ENCODE measurements around the gene TESK1. TPM values are rescaled to one million over a fixed set of nuclear protein-coding genes. Genes with fewer than 3 reads are reported as not detected.
A peak's percentile ranks its signal among the peaks of the same experiment; 100 is the strongest.

TESK1 gene
- total RNA-seq, 2 donors from 2014 or later, result 34.3 to 41.1 TPM

DNA sequence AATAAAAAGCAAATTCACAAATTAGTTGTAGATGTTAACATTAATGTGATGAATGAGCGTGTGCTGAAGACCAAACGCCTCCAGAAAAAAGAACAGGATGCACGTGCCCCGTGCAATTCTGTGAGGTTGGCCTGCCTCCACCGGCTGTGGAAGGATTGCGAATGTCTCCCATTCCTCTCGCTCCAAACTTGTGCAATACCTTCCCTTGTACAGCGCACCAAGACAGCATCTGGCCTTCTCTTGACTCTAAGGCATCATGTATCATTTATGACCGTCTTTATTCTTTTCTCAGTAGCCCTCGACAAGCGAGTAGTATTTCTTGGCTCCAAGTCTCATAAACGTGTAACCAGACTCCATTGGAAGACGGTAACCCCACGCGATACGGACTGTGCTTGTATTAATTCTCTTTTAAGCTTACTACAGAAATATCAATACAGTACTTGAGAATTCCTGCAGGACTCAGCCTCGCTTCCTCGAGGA is 1.5 kb upstream of the TESK1 start:
- peak overlapping the region; percentile 78 for H3K4me3 ChIP-seq
- H3K4me1 ChIP-seq, result peaks cover 7% of the 10 kb centered on the region
- DNase-seq, result peak; percentile 65
- peak overlapping the region; percentile 90 for H3K27ac ChIP-seq
- H3K27me3 ChIP-seq, result no peaks in the 10 kb centered on the region
- no peaks in the 10 kb centered on the region for H3K36me3 ChIP-seq
- peak overlapping the region; percentile 28 to 98 for H3K9ac ChIP-seq (ENCODE audit: low read depth in 2 of 2, low read length in 2 of 2)
- TF ChIP-seq, protein P1, sequence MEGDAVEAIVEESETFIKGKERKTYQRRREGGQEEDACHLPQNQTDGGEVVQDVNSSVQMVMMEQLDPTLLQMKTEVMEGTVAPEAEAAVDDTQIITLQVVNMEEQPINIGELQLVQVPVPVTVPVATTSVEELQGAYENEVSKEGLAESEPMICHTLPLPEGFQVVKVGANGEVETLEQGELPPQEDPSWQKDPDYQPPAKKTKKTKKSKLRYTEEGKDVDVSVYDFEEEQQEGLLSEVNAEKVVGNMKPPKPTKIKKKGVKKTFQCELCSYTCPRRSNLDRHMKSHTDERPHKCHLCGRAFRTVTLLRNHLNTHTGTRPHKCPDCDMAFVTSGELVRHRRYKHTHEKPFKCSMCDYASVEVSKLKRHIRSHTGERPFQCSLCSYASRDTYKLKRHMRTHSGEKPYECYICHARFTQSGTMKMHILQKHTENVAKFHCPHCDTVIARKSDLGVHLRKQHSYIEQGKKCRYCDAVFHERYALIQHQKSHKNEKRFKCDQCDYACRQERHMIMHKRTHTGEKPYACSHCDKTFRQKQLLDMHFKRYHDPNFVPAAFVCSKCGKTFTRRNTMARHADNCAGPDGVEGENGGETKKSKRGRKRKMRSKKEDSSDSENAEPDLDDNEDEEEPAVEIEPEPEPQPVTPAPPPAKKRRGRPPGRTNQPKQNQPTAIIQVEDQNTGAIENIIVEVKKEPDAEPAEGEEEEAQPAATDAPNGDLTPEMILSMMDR (IDR thresholded peaks at IDR 0.05), result no peak
- H3K9me3 ChIP-seq, result no peaks in the 10 kb centered on the region
- intact Hi-C loops (cut with DNase I), result no loop called here

DNA sequence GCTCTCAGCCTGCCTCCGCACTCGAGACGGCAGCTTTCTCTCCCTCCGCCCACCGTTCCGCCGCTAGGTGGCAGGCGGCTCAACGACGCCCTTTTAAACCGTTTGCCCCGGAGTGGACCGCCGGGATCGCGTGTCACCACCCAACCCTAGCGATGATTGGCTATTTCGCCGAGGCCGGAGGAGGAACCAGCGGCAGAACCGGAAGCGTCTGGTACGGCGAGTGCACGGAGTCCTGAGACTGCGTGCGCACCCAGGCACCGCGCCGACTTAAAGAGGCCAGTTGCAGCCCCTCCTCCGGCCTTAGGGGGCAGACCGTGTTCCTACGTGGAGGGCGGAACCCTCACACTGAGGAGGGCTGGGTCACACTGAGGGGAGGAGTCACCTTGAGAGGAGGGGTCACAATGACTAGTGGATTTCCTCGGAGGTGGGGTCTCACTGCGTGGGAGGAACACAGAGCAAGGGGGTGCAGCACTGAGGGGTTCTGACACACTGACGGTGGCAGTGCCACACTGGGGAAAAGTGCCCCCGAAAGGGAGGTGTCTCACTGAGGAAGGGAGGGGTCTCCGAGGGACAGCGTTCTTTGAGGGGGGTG is 980 bp upstream of the TESK1 start:
- Histone ChIP-seq H3K9ac (ENCODE audit: low read depth in 2 of 2, low read length in 2 of 2) (peak overlapping the region; percentile 67 to 98), H3K4me3 (peak overlapping the region; percentile 78), H3K9me3 (no peaks in the 10 kb centered on the region), H3K36me3 (no peaks in the 10 kb centered on the region), H3K4me1 (peaks cover 7% of the 10 kb centered on the region), H3K27ac (peak overlapping the region; percentile 90), H3K27me3 (no peaks in the 10 kb centered on the region)
- peak; percentile 99 for DNase-seq
- intact Hi-C loops (cut with DNase I), result no loop called here
- TF ChIP-seq, protein P1 (IDR thresholded peaks at IDR 0.05), result peak; percentile 94

DNA sequence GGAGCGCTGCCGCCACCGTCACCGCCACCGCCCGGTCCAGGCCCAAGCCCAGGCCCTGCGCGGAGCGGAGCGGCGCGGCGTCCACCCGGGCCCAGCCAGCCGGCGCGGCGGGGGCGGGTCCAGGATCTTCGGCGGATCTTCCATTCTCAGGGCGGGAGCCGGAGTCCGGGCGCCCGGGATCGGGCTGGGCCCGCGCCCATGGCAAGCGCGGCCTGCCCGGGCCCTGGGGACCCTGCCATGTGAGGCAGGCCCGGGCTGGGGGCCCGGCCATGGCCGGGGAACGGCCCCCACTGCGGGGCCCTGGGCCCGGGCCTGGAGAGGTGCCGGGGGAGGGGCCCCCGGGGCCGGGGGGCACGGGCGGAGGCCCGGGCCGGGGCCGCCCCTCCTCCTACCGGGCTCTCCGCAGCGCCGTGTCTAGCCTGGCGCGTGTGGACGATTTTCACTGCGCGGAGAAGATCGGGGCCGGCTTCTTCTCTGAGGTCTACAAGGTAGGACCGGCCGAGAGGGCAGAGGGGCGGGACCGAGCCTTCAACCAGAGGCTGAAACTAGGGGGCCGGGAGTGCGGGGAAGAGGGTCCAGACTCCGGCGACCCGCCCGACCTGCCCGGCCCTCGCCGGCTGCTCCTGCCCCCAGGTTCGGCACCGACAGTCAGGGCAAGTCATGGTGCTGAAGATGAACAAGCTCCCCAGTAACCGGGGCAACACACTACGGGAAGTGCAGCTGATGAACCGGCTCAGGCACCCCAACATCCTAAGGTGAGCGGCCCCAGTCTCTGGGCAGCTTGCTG is 482 bp downstream of the TESK1 start:
- DNase-seq, result peak; percentile 45
- intact Hi-C loops (cut with DNase I), result no loop called here

DNA sequence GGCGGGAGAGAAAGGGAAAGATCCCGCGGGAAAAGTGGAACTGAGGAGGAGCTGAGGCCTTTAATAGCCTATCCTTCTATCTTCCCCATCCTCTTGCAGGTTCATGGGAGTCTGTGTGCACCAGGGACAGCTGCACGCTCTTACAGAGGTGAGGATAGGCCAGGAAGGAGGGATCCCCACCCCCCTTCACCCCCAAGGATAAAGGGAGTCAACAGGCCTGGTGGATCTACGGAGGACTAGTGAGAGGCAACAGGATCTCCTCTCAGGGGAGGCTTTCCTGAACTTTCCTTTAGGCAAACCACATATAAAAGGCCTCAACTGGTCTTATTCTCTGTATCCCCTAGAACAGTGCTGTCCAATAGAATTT is 1.1 kb downstream of the TESK1 start:
- intact Hi-C loops (cut with DNase I), result no loop called here
- no peaks in the 10 kb centered on the region for H3K27me3 ChIP-seq
- peaks cover 7% of the 10 kb centered on the region for H3K4me1 ChIP-seq
- TF ChIP-seq, protein P1 (IDR thresholded peaks at IDR 0.05), result no peak
- peak overlapping the region; percentile 67 for H3K27ac ChIP-seq
- H3K9me3 ChIP-seq, result no peaks in the 10 kb centered on the region
- peak overlapping the region; percentile 74 to 80 for H3K9ac ChIP-seq (ENCODE audit: low read depth in 2 of 2, low read length in 2 of 2)
- peak overlapping the region; percentile 78 for H3K4me3 ChIP-seq
- H3K36me3 ChIP-seq, result no peaks in the 10 kb centered on the region
- no peak for DNase-seq

More for the DNA sequence above, 482 bp downstream of the TESK1 start:
- Histone ChIP-seq H3K4me3 (peak overlapping the region; percentile 78), H3K27me3 (no peaks in the 10 kb centered on the region), H3K27ac (peak overlapping the region; percentile 67), H3K36me3 (no peaks in the 10 kb centered on the region), H3K9me3 (no peaks in the 10 kb centered on the region), H3K4me1 (peaks cover 7% of the 10 kb centered on the region), H3K9ac (ENCODE audit: low read depth in 2 of 2, low read length in 2 of 2) (peak overlapping the region; percentile 74 to 80)
- TF ChIP-seq, protein P1 (IDR thresholded peaks at IDR 0.05), result no peak

DNA sequence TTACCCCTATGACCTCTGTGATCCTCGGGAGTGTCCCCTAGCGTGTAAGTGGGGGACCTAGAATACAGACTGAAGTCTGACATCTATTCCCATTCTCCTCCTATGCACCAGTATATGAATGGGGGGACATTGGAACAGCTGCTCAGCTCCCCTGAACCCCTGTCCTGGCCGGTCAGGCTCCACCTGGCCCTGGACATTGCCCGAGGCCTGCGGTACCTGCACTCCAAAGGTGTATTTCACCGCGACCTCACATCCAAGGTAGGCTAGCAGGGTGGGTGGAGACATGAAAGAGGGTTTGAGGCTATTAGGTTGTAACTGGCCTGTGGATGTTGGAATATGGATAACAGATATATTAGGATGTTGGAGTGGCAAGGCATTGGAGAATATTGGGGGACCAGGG is 1.7 kb downstream of the TESK1 start:
- intact Hi-C loops (cut with DNase I), result no loop called here

More for the DNA sequence above, 1.7 kb downstream of the TESK1 start:
- TF ChIP-seq, protein P1 (IDR thresholded peaks at IDR 0.05), result no peak
- no peak for DNase-seq
- no peak overlapping the region for H3K9ac ChIP-seq (ENCODE audit: low read depth in 2 of 2, low read length in 2 of 2)
- H3K36me3 ChIP-seq, result no peaks in the 10 kb centered on the region
- H3K27me3 ChIP-seq, result no peaks in the 10 kb centered on the region
- no peak overlapping the region for H3K27ac ChIP-seq
- H3K9me3 ChIP-seq, result no peaks in the 10 kb centered on the region
- peaks cover 7% of the 10 kb centered on the region for H3K4me1 ChIP-seq
- H3K4me3 ChIP-seq, result no peak overlapping the region

All from colonic mucosa (tissue), 4 donors.